ENCODE measurements around the gene AIFM1. TPM values are rescaled to one million over a fixed set of nuclear protein-coding genes. Genes with fewer than 3 reads are reported as not detected.

The AIFM1 gene
- polyA plus RNA-seq, 1 of the 3 experiments (the other 2 are of a cell fraction): 49.8 TPM

DNA sequence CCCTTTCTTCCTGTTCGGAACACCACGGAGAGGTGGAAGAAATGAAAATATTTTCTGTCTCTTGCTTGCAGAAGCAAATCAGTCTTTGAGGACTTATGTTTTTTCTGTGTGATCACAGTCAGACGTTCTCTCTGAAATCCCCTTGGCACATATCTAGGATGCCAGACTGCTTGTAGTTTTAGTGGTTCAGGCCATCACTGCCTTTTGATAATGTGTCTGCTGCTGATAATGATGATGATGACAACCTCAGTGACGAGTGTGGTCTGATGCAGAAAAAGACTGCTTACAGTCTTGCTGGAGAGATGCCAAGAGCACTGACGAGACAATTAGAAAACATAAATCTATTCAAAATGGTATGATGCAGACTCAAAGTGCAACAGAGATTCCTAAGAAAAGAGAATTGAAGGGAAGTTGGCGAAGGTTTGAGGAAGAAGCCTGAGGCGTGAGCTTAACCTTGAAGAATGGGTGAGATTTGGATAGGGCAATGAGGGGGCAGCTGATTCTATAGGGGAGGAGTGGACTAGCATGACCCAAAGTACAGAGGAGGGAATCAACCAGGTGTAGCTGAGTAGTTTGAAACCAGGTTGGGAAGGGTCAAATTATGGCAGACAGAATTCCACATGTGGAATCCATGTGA, 14.1 kb upstream of the AIFM1 start:
- no peak for DNase-seq
- ChIA-PET CTCF (interaction anchor here (1.3 kb wide), 1 partner anchor 13 kb away, joined by 5 read pairs; no protein-coding TSS in a partner anchor), POLR2A (interaction anchor here (1.0 kb wide), 1 partner anchor 8 kb away, joined by 4 read pairs; the partner anchor contains the start of gene RAB33A)
- H3K4me2 ChIP-seq: no peak overlapping the region
- 30% methylated on average over 7 of the region's 7 CpGs for WGBS (ENCODE audit: low lambda C conversion rate)
- peaks cover 8% of the 10 kb centered on the region; the same call in 1 of the 2 replicates for H3K27me3 ChIP-seq (ENCODE audit: insufficient read depth)
- H3K9me2 ChIP-seq: no peaks in the 10 kb centered on the region
- H3K4me1 ChIP-seq (ENCODE audit: control insufficient read depth in 1 of 2, insufficient read depth in 2 of 2, low read depth in 1 of 2, low read length in 1 of 2): peaks cover 0 to 12% of the 10 kb centered on the region in 2 experiments; a peak in 2 of 4 replicates
- H3K36me3 ChIP-seq (replicated peaks in 1 of 2; ENCODE audit: control insufficient read depth in 1 of 2, insufficient read depth in 2 of 2, low read length in 1 of 2): no peaks in the 10 kb centered on the region
- H3K27ac ChIP-seq (ENCODE audit: low read depth in 2 of 2, low read length in 1 of 2): peak overlapping the region in 1 of 2 experiments; percentile 59; a peak in 2 of 4 replicates
- no peaks in the 10 kb centered on the region for H3F3A ChIP-seq (replicated peaks; ENCODE audit: insufficient read depth)
- no peaks in the 10 kb centered on the region for H4K20me1 ChIP-seq (ENCODE audit: insufficient read depth)
- no peak overlapping the region for H2AFZ ChIP-seq (ENCODE audit: low read depth)
- H3K9me3 ChIP-seq: no peaks in the 10 kb centered on the region
- H3K9ac ChIP-seq: no peak overlapping the region
- no peak overlapping the region for H3K4me3 ChIP-seq (ENCODE audit: low read depth in 2 of 2, low read length in 1 of 2)
- no peak for TF ChIP-seq USF1 (IDR thresholded peaks at IDR 0.05; ENCODE audit: borderline replicate concordance, low read depth)
- TF ChIP-seq, protein P1, sequence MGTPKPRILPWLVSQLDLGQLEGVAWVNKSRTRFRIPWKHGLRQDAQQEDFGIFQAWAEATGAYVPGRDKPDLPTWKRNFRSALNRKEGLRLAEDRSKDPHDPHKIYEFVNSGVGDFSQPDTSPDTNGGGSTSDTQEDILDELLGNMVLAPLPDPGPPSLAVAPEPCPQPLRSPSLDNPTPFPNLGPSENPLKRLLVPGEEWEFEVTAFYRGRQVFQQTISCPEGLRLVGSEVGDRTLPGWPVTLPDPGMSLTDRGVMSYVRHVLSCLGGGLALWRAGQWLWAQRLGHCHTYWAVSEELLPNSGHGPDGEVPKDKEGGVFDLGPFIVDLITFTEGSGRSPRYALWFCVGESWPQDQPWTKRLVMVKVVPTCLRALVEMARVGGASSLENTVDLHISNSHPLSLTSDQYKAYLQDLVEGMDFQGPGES (IDR thresholded peaks at IDR 0.05; ENCODE audit: low read depth, low read length): no peak
- TF ChIP-seq, protein P2, sequence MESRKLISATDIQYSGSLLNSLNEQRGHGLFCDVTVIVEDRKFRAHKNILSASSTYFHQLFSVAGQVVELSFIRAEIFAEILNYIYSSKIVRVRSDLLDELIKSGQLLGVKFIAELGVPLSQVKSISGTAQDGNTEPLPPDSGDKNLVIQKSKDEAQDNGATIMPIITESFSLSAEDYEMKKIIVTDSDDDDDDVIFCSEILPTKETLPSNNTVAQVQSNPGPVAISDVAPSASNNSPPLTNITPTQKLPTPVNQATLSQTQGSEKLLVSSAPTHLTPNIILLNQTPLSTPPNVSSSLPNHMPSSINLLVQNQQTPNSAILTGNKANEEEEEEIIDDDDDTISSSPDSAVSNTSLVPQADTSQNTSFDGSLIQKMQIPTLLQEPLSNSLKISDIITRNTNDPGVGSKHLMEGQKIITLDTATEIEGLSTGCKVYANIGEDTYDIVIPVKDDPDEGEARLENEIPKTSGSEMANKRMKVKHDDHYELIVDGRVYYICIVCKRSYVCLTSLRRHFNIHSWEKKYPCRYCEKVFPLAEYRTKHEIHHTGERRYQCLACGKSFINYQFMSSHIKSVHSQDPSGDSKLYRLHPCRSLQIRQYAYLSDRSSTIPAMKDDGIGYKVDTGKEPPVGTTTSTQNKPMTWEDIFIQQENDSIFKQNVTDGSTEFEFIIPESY (IDR thresholded peaks at IDR 0.05; ENCODE audit: borderline replicate concordance, low read depth): no peak
- TF ChIP-seq EP300 (IDR thresholded peaks at IDR 0.05; ENCODE audit: borderline replicate concordance in 1 of 2, low read depth in 1 of 2, low read length in 1 of 2): no peak
- TF ChIP-seq RXRA (IDR thresholded peaks at IDR 0.05; ENCODE audit: borderline replicate concordance, low read depth): no peak
- TF ChIP-seq RCOR1 (IDR thresholded peaks at IDR 0.05; ENCODE audit: low read length): no peak
- no peak for TF ChIP-seq YY1 (IDR thresholded peaks at IDR 0.05; ENCODE audit: low read depth)
- TF ChIP-seq POLR2AphosphoS5 (IDR thresholded peaks at IDR 0.05; ENCODE audit: low read depth, low read length): no peak
- no peak for TF ChIP-seq RFX5 (IDR thresholded peaks at IDR 0.05; ENCODE audit: low read length)
- no peak for TF ChIP-seq ELF1 (IDR thresholded peaks at IDR 0.05)
- TF ChIP-seq REST (IDR thresholded peaks at IDR 0.05; ENCODE audit: low read depth, low read length): no peak
- no peak for TF ChIP-seq GATA2 (CRISPR knock-in tag; IDR thresholded peaks at IDR 0.05)
- no peak for TF ChIP-seq GABPA (IDR thresholded peaks at IDR 0.05; ENCODE audit: low read depth)
- TF ChIP-seq, protein P3, sequence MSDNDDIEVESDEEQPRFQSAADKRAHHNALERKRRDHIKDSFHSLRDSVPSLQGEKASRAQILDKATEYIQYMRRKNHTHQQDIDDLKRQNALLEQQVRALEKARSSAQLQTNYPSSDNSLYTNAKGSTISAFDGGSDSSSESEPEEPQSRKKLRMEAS (IDR thresholded peaks at IDR 0.05; ENCODE audit: low read depth): no peak
- no peak for TF ChIP-seq MEF2A (IDR thresholded peaks at IDR 0.05; ENCODE audit: borderline replicate concordance, low read depth)
- no peak for TF ChIP-seq MXI1 (IDR thresholded peaks at IDR 0.05; ENCODE audit: low read depth, low read length)
- TF ChIP-seq, protein P4, sequence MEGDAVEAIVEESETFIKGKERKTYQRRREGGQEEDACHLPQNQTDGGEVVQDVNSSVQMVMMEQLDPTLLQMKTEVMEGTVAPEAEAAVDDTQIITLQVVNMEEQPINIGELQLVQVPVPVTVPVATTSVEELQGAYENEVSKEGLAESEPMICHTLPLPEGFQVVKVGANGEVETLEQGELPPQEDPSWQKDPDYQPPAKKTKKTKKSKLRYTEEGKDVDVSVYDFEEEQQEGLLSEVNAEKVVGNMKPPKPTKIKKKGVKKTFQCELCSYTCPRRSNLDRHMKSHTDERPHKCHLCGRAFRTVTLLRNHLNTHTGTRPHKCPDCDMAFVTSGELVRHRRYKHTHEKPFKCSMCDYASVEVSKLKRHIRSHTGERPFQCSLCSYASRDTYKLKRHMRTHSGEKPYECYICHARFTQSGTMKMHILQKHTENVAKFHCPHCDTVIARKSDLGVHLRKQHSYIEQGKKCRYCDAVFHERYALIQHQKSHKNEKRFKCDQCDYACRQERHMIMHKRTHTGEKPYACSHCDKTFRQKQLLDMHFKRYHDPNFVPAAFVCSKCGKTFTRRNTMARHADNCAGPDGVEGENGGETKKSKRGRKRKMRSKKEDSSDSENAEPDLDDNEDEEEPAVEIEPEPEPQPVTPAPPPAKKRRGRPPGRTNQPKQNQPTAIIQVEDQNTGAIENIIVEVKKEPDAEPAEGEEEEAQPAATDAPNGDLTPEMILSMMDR (IDR thresholded peaks at IDR 0.05): no peak
- no peak for TF ChIP-seq TEAD4 (IDR thresholded peaks at IDR 0.05; ENCODE audit: borderline replicate concordance, insufficient read depth)
- TF ChIP-seq NFIC (IDR thresholded peaks at IDR 0.05; ENCODE audit: borderline replicate concordance): no peak
- H3K79me2 ChIP-seq (ENCODE audit: insufficient read depth): no peaks in the 10 kb centered on the region
